H9 (cell line): ENCODE data around the gene HDAC7. TPM values are rescaled to one million over a fixed set of nuclear protein-coding genes. Genes with fewer than 3 reads are reported as not detected.

Experiments used
- DNase-seq: peaks from one replicate; pipeline ENCODE4 v3.0.0-alpha.2; 2017
- H2AFZ ChIP-seq: one replicate; pipeline ENCODE4 v1.6.1; 2013; ENCODE audit warnings: mild to moderate bottlenecking, low read length, control low read depth, moderate library complexity
- H2AK5ac ChIP-seq: 2 replicates; pipeline ENCODE4 v1.6.1; 2013; ENCODE audit warnings: low read length, control low read depth, mixed read lengths; ENCODE audit not compliant: insufficient read length
- H2BK120ac ChIP-seq: one replicate; pipeline ENCODE4 v1.6.1; 2013; ENCODE audit warnings: low read depth, mild to moderate bottlenecking, low read length, control low read depth, inconsistent platforms; ENCODE audit not compliant: poor library complexity, severe bottlenecking
- H2BK12ac ChIP-seq: 2 replicates; pipeline ENCODE4 v1.6.1; 2013; ENCODE audit warnings: low read length, control low read depth, mixed read lengths, low read depth; ENCODE audit not compliant: insufficient read length
- H2BK15ac ChIP-seq: 2 replicates; pipeline ENCODE4 v1.6.1; 2013; ENCODE audit warnings: low read depth, low read length, control low read depth
- H2BK20ac ChIP-seq: one replicate; pipeline ENCODE4 v1.6.1; 2013; ENCODE audit warnings: low read depth, mild to moderate bottlenecking, low read length, control low read depth, inconsistent platforms; ENCODE audit not compliant: poor library complexity, severe bottlenecking
- H2BK5ac ChIP-seq: 2 replicates; pipeline ENCODE4 v1.6.1; 2013; ENCODE audit warnings: low read length, control low read depth, mixed read lengths; ENCODE audit not compliant: insufficient read length
- H3K14ac ChIP-seq: 2 replicates; pipeline ENCODE4 v1.6.1; 2013; ENCODE audit warnings: low read length, control low read depth; ENCODE audit not compliant: insufficient read depth
- H3K18ac ChIP-seq: 2 replicates; pipeline ENCODE4 v1.6.1; 2013; ENCODE audit warnings: low read depth, mild to moderate bottlenecking, mixed read lengths, low read length, control low read depth; ENCODE audit not compliant: insufficient read length
- H3K23ac ChIP-seq: 2 replicates; pipeline ENCODE4 v1.6.1; 2013; ENCODE audit warnings: low read length, control low read depth, mixed read lengths, low read depth; ENCODE audit not compliant: insufficient read length
- H3K23me2 ChIP-seq: 2 replicates; pipeline ENCODE4 v1.6.1; 2013; ENCODE audit warnings: low read depth, mild to moderate bottlenecking, mixed read lengths, low read length, control low read depth; ENCODE audit not compliant: insufficient read length, poor library complexity, severe bottlenecking
- H3K27ac ChIP-seq: 2 replicates; pipeline ENCODE4 v1.5.1; 2013; ENCODE audit warnings: low read length, control low read depth, mixed read lengths, low read depth; ENCODE audit not compliant: insufficient read length
- H3K27me3 ChIP-seq: 2 replicates; pipeline ENCODE4 v1.6.1; 2013; ENCODE audit warnings: low read length, control low read depth, inconsistent platforms; ENCODE audit not compliant: insufficient read depth
- H3K4ac ChIP-seq: 2 replicates; pipeline ENCODE4 v1.6.1; 2013; ENCODE audit warnings: low read depth, mild to moderate bottlenecking, control low read depth, inconsistent platforms, low read length, moderate library complexity
- H3K4me1 ChIP-seq: 2 replicates; pipeline ENCODE4 v1.6.1; 2013; ENCODE audit warnings: low read length, control low read depth, inconsistent platforms; ENCODE audit not compliant: insufficient read depth
- H3K4me2 ChIP-seq: 2 replicates; pipeline ENCODE4 v1.6.1; 2013; ENCODE audit warnings: low read length, control low read depth, mixed read lengths; ENCODE audit not compliant: insufficient read length, insufficient read depth
- H3K56ac ChIP-seq: 2 replicates; pipeline ENCODE4 v1.6.1; 2013; ENCODE audit warnings: low read depth, mild to moderate bottlenecking, mixed read lengths, low read length, control low read depth; ENCODE audit not compliant: insufficient read length
- H3K79me1 ChIP-seq: 2 replicates; pipeline ENCODE4 v1.6.1; 2013; ENCODE audit warnings: low read depth, mild to moderate bottlenecking, moderate library complexity, low read length, control low read depth, inconsistent platforms; ENCODE audit not compliant: insufficient read depth, poor library complexity, severe bottlenecking
- H3K79me2 ChIP-seq: 2 replicates; pipeline ENCODE4 v1.6.1; 2013; ENCODE audit warnings: low read length, control low read depth, inconsistent platforms; ENCODE audit not compliant: insufficient read depth
- H3K9ac ChIP-seq: 2 replicates; pipeline ENCODE4 v1.6.1; 2013; ENCODE audit warnings: low read length, control low read depth, mixed read lengths; ENCODE audit not compliant: insufficient read length; ENCODE audit errors: extremely low read depth
- H3K9me3 ChIP-seq: one replicate; pipeline ENCODE4 v1.6.1; 2013; ENCODE audit warnings: low read depth, low read length, inconsistent platforms; ENCODE audit not compliant: control insufficient read depth
- H3T11ph ChIP-seq: one replicate; pipeline ENCODE4 v1.6.1; 2013; ENCODE audit warnings: mild to moderate bottlenecking, low read length, control low read depth, inconsistent platforms
- H4K20me1 ChIP-seq: one replicate; pipeline ENCODE4 v1.6.1; 2013; ENCODE audit not compliant: control insufficient read depth, insufficient read length, insufficient read depth
- H4K5ac ChIP-seq: 2 replicates; pipeline ENCODE4 v1.6.1; 2013; ENCODE audit warnings: low read depth, mild to moderate bottlenecking, mixed read lengths, low read length, control low read depth; ENCODE audit not compliant: insufficient read length
- H4K8ac ChIP-seq: replicated peaks from 2 replicates; pipeline ENCODE4 v1.6.1; 2013; ENCODE audit warnings: low read length, control low read depth, mixed read lengths, low read depth; ENCODE audit not compliant: insufficient read length
- H4K91ac ChIP-seq: 2 replicates; pipeline ENCODE4 v1.6.1; 2013; ENCODE audit warnings: low read depth, mild to moderate bottlenecking, moderate library complexity, mixed read lengths, low read length, control low read depth; ENCODE audit not compliant: insufficient read length
- H3K27ac Mint-ChIP-seq, 3 experiments: 2 replicates in 2 of 3; 3 replicates in 1 of 3; pipeline ENCODE4 v1.8.0; 2020 to 2021; ENCODE audit warnings: mixed read lengths in 3 of 3, mild to moderate bottlenecking in 1 of 3, moderate library complexity in 1 of 3
- H3K27me3 Mint-ChIP-seq: 2 replicates; pipeline ENCODE4 v1.8.0; 2021; ENCODE audit warnings: low read depth, mild to moderate bottlenecking, moderate library complexity, mixed read lengths
- H3K36me3 Mint-ChIP-seq, 3 experiments: 2 replicates in 2 of 3; 3 replicates in 1 of 3; pipeline ENCODE4 v1.8.0; 2020 to 2021; ENCODE audit warnings: low read depth in 3 of 3, mixed read lengths in 3 of 3; ENCODE audit not compliant: insufficient read depth in 1 of 3
- H3K4me1 Mint-ChIP-seq, 2 experiments: 2 replicates each; pipeline ENCODE4 v1.8.0; 2020; ENCODE audit warnings: mixed read lengths in 2 of 2
- H3K4me3 Mint-ChIP-seq, 2 experiments: 2 replicates in 1 of 2; 3 replicates in 1 of 2; pipeline ENCODE4 v1.8.0; 2020 to 2021; ENCODE audit warnings: mild to moderate bottlenecking in 2 of 2, mixed read lengths in 2 of 2, moderate library complexity in 1 of 2
- H3K9me3 Mint-ChIP-seq, 2 experiments: 2 replicates in 1 of 2; 3 replicates in 1 of 2; pipeline ENCODE4 v1.8.0; 2020; ENCODE audit warnings: mild to moderate bottlenecking in 2 of 2, mixed read lengths in 2 of 2, moderate library complexity in 1 of 2
- CTCF ChIP-seq: fragments of 200-600 bp; sonication (generic); conservative IDR thresholded peaks from 3 replicates; pipeline ENCODE4 v1.8.0; 2021; ENCODE audit warnings: antibody characterized with exemption, mild to moderate bottlenecking
- WGBS: extraction: QIAGEN DNeasy Blood & Tissue Kit; methylation state at CpG from one replicate; pipeline ENCODE4 v1.1.7; 2013; ENCODE audit warnings: missing lambda C conversion rate, low lambda C conversion rate, mixed read lengths; ENCODE audit not compliant: insufficient read length; ENCODE audit errors: extremely low coverage; 5-methylcytosine and 5-hydroxymethylcytosine counted together
- total RNA-seq: library from RNA; stranded (reverse); gene quantifications from 2 replicates; pipeline ENCODE4 v1.2.1, GENCODE V29; 2021

HDAC7 gene
- total RNA-seq, 1 experiment from 2014 or later = 72.1 TPM

- no peak overlapping the region for H3K4me2 ChIP-seq
- no peak overlapping the region for H3K18ac ChIP-seq
- H3K79me2 ChIP-seq = no peaks in the 10 kb centered on the region
- no peaks in the 10 kb centered on the region for H3K79me1 ChIP-seq
- Mint-ChIP-seq H3K27me3 (peaks cover 30% of the 10 kb centered on the region), H3K27ac (peak overlapping the region in 1 of 3 experiments; percentile 77; a peak in 3 of 7 replicates), H3K36me3 (peaks cover 0 to 1% (median 0%) of the 10 kb centered on the region in 3 experiments; a peak in 3 of 7 replicates), H3K4me3 (no peak overlapping the region), H3K9me3 (no peaks in the 10 kb centered on the region), H3K4me1 (peaks cover 26 to 44% of the 10 kb centered on the region in 2 experiments)
- no peak overlapping the region for H2AK5ac ChIP-seq
- H3K9ac ChIP-seq = no peak overlapping the region
- no peak overlapping the region for H3T11ph ChIP-seq
- H4K91ac ChIP-seq = no peak overlapping the region
- peaks cover 6% of the 10 kb centered on the region for H3K23me2 ChIP-seq
- H4K8ac ChIP-seq = no peak overlapping the region
- no peak overlapping the region for H2BK12ac ChIP-seq
- H3K9me3 ChIP-seq = no peaks in the 10 kb centered on the region
- H2BK5ac ChIP-seq = no peak overlapping the region
- H3K14ac ChIP-seq = no peak overlapping the region; the same call in 1 of the 2 replicates
- no peak overlapping the region for H2AFZ ChIP-seq
- no CpG with 5 or more reads among the region's 1 CpG for WGBS
- no peak overlapping the region for H3K4ac ChIP-seq
- no peak overlapping the region for H3K27ac ChIP-seq
- H3K4me1 ChIP-seq = peaks cover 3% of the 10 kb centered on the region; the same call in 1 of the 2 replicates
- H4K20me1 ChIP-seq = peaks cover 2% of the 10 kb centered on the region
- no peak for DNase-seq
- H2BK20ac ChIP-seq = no peak overlapping the region
- no peak overlapping the region for H4K5ac ChIP-seq
- H2BK15ac ChIP-seq = no peak overlapping the region
- no peak overlapping the region for H3K56ac ChIP-seq
- H3K27me3 ChIP-seq = no peaks in the 10 kb centered on the region
- TF ChIP-seq CTCF = no peak
- H2BK120ac ChIP-seq = no peak overlapping the region
- no peak overlapping the region for H3K23ac ChIP-seq
Observed at GRCh38 chr12:47777151-47777550, 42.6 kb downstream of the HDAC7 start.
